ENCODE results near the gene CDH4.

The CDH4 gene

DNA sequence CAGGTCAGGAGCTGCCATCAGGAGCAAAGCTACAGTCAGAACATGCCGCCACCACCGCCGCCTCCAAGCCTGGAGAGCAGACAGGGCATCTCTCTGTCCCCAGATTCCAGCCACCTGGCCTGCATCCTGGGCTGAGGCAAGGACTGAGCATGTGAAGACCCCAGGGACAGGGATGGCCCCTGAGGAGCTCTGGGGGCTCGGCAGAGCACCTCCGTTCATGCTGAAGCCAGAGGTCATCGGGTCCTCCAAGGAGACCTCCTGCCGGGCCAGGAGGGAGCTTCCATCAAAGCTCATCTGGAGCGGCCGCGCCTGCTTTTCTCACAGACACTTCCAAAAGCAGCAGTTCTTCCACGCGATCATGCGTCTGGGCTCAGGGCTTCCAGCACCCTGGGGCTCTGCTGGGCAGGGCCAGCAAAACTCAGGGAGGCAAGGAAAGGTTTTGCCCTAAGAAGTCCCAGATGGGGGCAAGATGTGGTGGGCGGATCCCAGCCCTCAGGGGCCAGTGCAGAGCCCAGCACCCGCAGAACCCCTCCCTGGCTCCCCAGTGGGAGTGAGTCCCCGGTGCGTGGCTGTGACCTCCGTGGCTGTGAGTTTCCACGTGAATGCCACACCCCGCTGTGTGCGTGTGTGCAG is 675.2 kb downstream of the CDH4 start:
- in situ Hi-C loops (cut with MboI; ENCODE audit: low sequenced_read_pairs) = no loop called here

GRCh38 chr20:61927826-61928541 is 675.9 kb downstream of the CDH4 start:
- in situ Hi-C loops (cut with MboI; ENCODE audit: low sequenced_read_pairs) = no loop called here

GRCh38 chr20:61929561-61929960 is 677.5 kb downstream of the CDH4 start:
- in situ Hi-C loops (cut with MboI; ENCODE audit: low sequenced_read_pairs) = no loop called here

DNA sequence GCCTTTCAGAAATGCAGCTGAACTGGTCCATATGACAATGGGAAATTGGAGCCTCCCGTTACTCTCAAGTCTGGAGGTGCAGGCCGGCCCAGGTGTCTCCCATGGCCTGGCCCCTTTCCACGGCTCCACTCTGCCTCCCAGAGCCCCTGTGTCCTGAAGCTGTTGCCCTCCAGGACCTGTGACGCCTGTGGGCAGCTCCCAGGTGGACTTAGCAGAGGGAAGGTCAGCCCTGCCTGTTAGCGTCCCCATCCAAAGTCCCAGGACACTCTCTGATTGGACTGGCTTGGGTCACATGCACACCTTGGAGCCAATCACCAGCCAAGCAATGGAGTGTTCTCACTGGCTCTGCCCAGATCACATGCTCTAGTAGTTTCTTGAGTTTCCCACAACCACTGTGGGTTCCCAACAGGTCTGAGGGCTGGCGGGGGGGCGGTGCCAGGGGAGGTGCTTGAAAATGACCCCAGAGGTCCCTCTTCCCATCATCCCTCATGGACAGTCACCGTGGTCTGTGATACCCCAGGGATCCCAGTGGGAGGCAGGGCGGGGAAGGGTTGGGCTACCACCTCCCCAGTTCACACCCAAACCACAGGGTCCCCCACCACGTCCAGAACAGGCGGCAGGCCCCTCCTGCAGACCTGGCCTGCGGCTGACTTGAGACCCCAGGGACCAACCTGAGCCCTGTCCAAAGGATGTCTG is 678.1 kb downstream of the CDH4 start:
- in situ Hi-C loops (cut with MboI; ENCODE audit: low sequenced_read_pairs) = no loop called here

DNA sequence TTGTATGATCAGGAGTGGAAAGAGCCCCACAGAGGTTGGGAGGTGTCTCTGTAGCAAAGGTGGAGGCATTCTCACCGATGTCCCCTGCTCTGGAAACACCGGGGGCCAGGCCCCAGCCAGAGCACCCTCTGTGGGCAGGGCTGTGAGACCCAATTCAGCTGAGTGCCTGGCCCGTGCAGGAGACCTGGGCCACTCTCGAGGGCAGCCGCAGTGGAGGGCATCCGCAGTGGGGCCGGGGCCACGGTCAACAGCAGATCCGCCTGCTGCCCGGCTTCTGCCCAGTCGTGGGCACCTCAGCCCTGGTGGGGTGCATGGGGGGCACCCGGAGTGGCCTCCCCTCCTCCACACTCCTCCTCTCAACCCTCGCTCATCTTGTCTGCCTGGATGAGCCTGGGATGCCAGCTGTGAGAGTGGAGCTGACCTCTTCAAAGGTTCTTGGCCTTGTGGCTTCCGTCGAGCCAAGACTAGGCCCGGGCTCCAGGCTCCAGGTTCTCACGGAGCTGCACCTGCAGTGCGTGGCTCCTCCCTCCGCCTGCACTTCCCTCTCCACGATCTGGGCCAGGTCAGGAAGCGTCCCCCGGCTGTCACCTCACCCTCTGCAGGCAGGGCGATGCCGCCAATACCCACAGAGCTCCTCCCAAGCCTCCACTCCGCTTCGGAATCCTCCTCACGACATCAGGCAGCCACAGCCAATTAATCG is 678.9 kb downstream of the CDH4 start:
- in situ Hi-C loops (cut with MboI; ENCODE audit: low sequenced_read_pairs) = no loop called here

DNA sequence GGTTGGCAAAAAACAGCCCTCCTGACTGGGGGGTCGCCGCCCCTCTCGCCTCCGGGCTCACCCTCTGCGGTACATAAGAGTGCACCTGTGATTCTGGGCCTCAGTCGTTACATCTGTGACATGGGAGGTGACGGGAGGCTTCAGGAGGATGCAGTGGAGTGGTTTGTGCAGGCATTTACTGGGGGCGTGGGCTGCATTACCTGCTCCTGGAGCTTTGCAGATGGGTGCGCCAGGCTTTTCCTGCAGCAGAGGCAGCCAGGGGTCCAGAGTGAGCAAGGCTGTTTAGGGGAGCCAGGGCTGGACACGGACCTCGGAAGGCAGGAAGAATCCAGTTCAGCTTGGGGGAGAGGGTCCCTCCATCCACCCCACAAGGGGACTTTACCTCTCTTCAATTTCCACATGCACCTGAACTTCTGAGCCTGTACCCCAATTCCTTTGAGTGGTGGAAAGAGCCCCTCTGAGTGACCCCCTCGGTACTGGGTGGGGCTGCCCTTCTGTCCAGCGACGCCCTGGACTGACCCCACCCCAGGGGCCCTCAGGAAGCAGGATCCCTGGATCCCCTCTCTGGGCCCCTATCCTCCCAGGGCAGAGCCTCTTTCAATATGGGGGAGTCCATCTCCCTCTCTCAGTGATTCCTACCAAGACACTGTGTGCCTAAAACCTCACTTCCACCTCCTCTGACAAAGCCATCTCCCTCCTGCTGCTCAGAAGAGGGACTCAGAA is 679.6 kb downstream of the CDH4 start:
- in situ Hi-C loops (cut with MboI; ENCODE audit: low sequenced_read_pairs) = no loop called here

DNA sequence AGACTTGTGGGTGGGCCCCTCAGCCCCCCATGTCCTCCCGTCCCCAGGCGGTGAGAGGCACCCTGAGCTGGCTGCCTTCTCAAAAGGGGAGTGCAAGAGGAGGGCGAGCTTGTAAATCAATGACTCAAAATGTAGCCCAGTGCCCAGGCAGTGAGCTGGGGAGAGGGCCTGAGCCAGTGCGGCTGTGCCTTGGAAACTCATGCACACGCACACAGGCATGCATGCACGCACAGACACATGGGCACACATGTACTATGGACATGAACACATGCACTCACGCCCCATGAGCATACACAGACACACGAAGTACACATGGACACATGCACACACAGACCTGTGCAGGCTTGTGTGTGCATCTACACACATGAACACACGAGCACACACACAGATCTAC is 680.1 kb downstream of the CDH4 start:
- in situ Hi-C loops (cut with MboI; ENCODE audit: low sequenced_read_pairs) = no loop called here

- in situ Hi-C loops (cut with MboI; ENCODE audit: low sequenced_read_pairs) = no loop called here
These were observed 680.8 kb downstream of the CDH4 start for GRCh38 chr20:61932711-61933480.

DNA sequence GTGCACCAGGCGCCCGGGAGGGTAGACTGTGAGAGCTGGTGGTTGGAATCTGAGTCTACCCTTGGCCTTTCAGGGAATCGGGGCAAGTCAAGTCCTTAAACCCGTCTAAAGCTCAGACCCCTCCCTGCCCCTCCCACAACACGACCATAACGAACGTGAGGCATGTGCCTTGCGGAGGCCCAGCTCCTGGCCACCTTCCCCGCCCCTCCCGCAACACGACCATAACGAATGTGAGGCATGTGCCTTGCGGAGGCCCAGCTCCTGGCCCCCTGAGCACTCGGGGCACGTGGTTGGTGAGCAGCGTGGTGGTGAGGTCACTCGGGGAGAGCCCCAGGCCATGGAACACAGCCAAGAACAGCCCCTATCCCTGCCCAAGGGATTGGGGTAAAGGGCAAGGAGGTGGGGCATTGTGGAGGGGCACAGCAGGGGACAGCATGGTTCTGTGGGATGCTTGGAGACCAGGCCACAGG is 681.5 kb downstream of the CDH4 start:
- in situ Hi-C loops (cut with MboI; ENCODE audit: low sequenced_read_pairs) = no loop called here

DNA sequence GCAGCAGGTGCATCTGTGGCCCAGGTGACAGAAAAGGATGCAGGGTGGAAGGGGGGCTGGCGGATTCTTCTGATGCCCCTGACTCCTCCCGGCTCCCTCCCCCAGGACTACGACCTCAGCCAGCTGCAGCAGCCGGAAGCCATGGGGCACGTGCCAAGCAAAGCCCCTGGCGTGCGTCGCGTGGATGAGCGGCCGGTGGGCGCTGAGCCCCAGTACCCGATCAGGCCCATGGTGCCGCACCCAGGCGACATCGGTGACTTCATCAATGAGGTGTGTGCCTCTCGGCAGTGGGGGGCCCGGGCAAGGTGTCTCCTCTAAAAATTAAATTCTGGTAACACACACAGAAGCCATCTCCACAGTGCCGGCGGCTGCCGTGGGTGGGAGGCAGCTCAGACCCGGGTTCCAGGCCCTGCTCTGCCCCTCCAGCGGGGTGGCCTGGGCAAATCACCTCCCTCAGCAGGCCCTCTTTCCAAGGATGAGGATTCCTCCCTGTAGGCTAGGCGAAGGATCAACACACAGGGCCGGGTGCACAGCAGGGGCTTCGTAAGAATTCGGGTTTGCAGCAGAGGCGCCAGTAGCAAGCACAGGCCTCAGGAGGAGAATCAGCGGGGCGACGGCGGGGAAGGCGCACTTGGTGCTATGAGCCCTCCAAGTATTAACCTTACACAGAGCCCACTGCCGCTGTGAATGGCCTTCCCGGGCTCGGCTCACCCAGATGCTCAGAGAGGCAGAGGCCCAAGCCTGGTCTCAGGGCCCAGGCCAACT is 682.1 kb downstream of the CDH4 start:
- in situ Hi-C loops (cut with MboI; ENCODE audit: low sequenced_read_pairs) = no loop called here

DNA sequence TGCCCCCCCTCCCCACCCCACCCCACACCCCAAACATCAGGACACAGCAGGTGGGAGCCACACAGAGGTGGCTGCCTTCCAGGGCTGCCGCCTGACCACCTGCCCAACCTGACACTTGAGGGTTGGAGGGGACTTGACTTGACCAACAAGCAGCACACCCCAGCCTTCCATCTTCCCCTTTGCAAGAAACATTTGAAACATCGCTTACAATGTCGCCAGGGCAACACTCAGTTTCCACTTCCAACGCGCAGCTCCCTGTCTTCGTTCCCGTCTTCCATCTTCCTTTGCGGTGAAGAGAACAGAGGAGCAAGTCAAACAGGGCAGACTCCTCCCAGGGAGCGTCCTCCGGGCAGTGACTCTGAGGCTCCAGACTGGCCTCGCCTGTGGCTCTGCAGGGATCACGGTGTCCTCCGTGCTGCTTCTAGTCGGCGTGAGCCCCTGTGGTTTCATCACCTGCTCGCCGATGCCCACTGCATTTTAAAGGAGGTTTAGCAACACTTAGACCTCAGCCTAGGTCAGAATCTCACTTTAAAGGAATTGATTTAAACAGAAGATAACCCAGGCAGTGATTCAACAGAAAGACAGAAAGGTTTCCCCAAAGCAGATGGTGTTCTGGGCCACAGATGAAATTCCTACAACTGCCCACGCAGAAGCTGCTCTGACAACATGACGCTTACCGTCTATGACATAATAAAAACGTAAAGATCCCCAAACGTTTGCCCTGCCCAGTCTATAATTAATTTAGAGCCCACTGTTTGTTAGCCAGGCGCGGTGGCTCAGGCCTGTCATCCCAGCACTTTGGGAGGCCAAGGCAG is 682.9 kb downstream of the CDH4 start:
- in situ Hi-C loops (cut with MboI; ENCODE audit: low sequenced_read_pairs) = no loop called here

- in situ Hi-C loops (cut with MboI; ENCODE audit: low sequenced_read_pairs) = no loop called here
These were observed 684.1 kb downstream of the CDH4 start for GRCh38 chr20:61935926-61936700.

DNA sequence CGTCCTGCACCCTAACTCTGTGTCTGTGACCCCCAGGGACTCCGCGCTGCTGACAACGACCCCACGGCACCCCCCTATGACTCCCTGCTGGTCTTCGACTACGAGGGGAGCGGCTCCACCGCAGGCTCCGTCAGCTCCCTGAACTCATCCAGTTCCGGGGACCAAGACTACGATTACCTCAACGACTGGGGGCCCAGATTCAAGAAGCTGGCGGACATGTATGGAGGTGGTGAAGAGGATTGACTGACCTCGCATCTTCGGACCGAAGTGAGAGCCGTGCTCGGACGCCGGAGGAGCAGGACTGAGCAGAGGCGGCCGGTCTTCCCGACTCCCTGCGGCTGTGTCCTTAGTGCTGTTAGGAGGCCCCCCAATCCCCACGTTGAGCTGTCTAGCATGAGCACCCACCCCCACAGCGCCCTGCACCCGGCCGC is 684.7 kb downstream of the CDH4 start:
- in situ Hi-C loops (cut with MboI; ENCODE audit: low sequenced_read_pairs) = no loop called here

DNA sequence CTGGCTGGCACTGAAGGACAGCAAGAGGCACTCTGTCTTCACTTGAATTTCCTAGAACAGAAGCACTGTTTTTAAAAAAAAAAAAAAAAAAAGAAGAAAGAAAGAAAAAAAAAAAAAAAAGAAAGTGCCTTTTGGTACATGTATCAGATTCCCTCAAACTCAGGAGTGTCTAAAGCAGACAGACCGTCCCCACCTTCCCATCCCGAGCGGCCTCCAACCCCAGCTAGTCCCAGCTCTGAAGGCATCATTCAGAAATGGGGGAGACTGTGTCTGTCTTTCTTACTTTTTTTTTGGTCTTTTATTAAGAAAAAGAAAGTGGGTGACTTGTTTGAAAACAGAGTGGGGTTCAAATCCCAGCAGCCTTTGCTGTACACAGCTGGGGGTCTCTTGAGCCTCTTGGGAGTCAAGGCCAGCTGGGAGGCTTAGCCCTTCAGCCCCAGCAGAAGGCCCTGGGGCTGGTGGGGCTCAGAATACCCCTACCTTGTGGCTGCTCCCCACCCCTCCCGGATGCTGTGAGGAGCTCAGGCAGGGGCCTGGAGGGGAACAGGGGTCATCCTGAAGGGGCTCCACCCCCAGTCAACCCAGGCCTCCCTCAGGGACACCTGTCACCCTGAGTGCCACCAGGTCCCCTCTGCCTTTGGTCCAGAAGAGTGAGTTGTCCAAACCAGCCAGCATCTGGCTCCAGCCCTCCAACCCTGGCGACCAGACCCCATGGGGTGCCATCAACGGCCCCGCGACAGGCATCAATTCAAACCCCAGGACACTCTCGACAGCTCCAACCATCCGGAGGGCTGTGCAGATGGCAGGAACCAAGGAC is 685.3 kb downstream of the CDH4 start:
- in situ Hi-C loops (cut with MboI; ENCODE audit: low sequenced_read_pairs) = no loop called here

DNA sequence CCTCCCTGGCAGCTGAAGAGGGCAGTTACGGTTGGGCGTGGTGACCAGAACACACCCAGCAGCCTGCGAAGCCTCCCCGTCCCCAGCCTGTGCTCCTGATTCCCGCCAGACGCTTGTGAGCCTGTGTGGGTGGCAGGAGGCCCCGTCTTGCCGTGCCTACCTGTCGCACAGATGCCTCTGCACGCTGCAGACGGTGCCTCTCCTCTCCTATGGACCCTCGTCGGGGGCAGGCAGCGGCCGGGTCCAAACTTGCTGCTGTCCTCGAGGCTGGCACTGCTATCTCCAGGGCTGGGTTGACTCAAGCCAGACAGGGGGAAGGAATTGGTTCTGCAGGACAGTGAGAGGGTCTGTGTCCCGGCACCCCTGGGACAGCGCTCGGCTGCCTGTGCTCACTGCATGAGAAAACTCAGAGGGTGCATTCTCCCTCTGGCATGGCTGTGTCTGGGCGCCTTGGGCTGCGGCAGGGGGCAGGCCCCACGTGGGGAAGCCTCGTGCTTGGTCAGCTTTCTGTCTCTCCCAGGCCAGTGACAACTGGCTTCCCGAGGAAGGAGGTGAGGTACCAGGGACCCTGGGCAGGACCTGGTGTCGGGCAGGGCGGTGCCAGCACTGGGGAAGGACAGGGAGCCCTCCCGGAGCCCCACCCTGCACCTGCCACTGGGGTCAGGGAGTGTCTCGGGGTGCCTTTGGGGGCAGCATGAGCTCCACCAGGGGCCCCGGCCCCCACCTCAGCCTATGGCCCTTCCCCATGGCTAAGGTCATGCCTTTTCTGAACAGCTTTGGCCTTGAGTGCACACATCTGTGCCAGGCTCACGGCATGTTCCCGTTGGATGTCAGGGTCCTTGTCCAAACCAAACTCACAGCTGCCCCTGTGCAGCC is 686.1 kb downstream of the CDH4 start:
- in situ Hi-C loops (cut with MboI; ENCODE audit: low sequenced_read_pairs) = no loop called here

All from hTERT RPE-1 (cell line).